ENCODE measurements around the gene SFTPD.
"Not testable (repeated sequence)": the region's sequence is repeated elsewhere in the genome, so short reads cannot be mapped to it uniquely, and the experiment has no call there.

The SFTPD gene

DNA sequence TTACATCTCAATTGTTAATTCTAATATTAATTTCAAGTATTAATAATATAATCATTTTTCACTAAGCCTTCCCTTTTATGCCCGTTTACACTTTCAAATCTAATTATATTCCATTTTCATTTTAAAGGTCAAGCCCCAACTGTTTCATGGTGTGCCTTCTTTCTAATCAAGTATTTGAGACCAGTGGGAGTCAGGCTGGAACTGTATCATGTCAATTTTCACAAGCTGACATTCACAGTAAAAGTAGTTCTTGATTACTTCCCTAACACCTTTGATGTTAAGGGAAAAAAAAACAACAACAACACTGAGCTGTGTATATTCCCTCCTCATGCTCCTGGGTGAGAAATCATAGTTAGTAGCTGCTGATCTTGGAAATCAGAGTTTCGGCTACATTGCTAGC, 38.1 kb downstream of the SFTPD start:
- no peaks in the 10 kb centered on the region for H3K36me3 ChIP-seq (ENCODE audit: control insufficient read depth, insufficient read depth, low read length)
- H3K9ac ChIP-seq (ENCODE audit: low read depth, low read length): no peak overlapping the region
- no peak overlapping the region for H3K4me3 ChIP-seq (ENCODE audit: low read depth, low read length)
- no peaks in the 10 kb centered on the region for H3K9me3 ChIP-seq (ENCODE audit: control insufficient read depth, insufficient read depth, low read length)
- H3K4me1 ChIP-seq (ENCODE audit: control insufficient read depth, insufficient read depth, low read length): no peaks in the 10 kb centered on the region
- peaks cover 4% of the 10 kb centered on the region for H3K27me3 ChIP-seq (ENCODE audit: control insufficient read depth, insufficient read depth, low read length)

DNA sequence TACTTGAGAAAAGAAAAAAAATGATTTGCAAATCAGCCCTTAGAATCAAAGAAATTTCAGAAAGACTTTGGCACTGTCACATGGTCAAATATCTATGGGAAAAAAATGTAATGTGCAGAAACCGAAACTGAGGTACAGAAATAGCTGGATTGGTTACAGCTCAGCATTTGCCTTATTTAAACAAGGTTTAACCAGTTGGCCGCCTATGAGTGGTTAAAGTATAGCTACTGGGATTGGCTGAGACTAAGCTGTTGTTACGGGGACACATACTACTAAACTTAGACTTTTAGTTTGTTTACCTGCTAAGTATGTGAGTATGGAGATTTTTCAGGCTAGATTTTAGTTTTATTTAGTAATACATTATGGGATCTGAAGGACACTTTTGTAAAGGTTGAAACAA, 38.6 kb downstream of the SFTPD start:
- Histone ChIP-seq H3K9me3 (ENCODE audit: control insufficient read depth, insufficient read depth, low read length) (no peaks in the 10 kb centered on the region), H3K27me3 (ENCODE audit: control insufficient read depth, insufficient read depth, low read length) (peaks cover 8% of the 10 kb centered on the region), H3K9ac (ENCODE audit: low read depth, low read length) (no peak overlapping the region), H3K36me3 (ENCODE audit: control insufficient read depth, insufficient read depth, low read length) (no peaks in the 10 kb centered on the region), H3K4me3 (ENCODE audit: low read depth, low read length) (no peak overlapping the region), H3K4me1 (ENCODE audit: control insufficient read depth, insufficient read depth, low read length) (no peaks in the 10 kb centered on the region)

DNA sequence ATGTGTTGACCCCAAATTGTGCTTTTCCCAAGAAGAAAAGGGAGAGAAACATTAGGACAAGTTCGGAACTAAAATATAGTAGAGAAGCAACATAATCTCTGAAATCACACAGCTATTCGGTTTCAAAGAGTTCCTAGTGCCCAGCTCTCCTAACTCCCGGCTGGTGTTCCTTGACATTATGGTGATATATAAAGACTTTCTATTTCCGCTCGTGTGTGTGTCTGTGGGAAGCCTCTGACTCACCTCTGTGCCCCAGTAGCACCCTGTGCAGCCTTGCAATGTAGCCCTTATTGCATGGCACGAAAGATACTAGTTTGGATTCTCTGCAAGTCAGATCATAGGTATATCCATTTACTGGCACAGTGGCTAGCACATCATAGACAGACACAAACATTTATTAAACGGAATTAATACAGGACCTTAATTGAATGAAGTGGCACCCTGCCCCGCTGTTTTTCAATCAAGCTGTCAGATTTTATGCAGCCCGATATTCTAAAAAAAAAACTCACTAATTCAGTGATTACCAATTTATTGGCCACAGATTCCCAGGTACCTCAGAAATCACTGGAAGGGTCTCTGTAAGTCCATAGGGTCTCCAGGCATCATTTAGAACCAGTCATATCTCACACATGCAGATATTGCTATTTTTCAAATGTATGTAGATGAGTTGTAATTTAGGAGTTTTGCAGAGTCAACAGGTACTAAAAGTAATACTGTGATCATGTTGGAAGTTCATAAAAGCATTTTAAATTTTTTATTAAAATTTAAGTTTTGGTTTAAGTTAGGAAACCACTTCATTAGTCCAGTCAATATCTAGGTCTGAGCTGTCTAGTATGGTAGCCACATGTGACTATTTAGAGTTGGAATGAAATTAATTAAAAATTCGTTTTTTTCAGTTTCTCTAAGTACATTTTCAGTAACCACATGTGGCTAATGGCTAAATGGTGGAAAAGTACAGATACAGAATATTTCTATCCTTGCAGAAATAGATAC, 43.3 kb downstream of the SFTPD start:
- no peaks in the 10 kb centered on the region for H3K4me1 ChIP-seq (ENCODE audit: control insufficient read depth, insufficient read depth, low read length)
- H3K9me3 ChIP-seq (ENCODE audit: control insufficient read depth, insufficient read depth, low read length): no peaks in the 10 kb centered on the region
- no peaks in the 10 kb centered on the region for H3K36me3 ChIP-seq (ENCODE audit: control insufficient read depth, insufficient read depth, low read length)
- H3K4me3 ChIP-seq (ENCODE audit: low read depth, low read length): peak overlapping the region; percentile 72
- H3K27me3 ChIP-seq (ENCODE audit: control insufficient read depth, insufficient read depth, low read length): peaks cover 22% of the 10 kb centered on the region
- H3K9ac ChIP-seq (ENCODE audit: low read depth, low read length): peak overlapping the region; percentile 47

DNA sequence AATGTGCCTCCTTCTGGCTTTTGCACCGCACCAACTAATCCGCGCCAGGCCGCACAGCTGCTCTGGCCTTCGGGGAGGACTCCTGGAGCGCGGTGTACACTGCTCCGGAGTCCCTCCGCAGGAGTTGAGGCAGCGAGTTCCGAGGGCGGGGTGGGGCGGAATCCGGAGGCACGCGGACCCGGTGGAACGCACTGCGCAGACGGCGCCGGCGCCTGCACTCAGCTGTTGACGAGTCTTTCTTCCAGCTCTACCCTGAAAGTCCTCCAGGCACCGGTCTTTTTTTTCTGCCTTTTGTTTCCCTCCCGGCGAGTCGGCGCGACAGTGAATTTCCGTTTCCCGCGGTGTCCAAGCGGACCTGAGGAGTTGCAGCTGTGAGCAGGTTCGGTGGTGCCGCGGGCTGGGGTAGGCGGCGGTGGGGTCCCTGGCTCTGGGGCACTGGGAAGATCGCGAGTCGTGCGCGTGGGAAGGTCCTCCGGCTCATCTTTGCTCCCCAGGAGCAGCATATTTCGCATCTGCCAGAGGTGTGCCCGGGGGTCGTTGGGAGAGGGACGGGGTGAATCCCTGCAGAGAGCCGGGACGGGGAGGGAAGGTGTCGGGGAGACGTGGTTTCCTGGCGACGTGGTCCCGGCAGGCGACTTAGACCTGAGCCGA, 44.1 kb downstream of the SFTPD start:
- H3K27me3 ChIP-seq (ENCODE audit: control insufficient read depth, insufficient read depth, low read length): peaks cover 22% of the 10 kb centered on the region
- H3K9ac ChIP-seq (ENCODE audit: low read depth, low read length): peak overlapping the region; percentile 47
- no peaks in the 10 kb centered on the region for H3K9me3 ChIP-seq (ENCODE audit: control insufficient read depth, insufficient read depth, low read length)
- no peaks in the 10 kb centered on the region for H3K4me1 ChIP-seq (ENCODE audit: control insufficient read depth, insufficient read depth, low read length)
- peak overlapping the region; percentile 72 for H3K4me3 ChIP-seq (ENCODE audit: low read depth, low read length)
- no peaks in the 10 kb centered on the region for H3K36me3 ChIP-seq (ENCODE audit: control insufficient read depth, insufficient read depth, low read length)

DNA sequence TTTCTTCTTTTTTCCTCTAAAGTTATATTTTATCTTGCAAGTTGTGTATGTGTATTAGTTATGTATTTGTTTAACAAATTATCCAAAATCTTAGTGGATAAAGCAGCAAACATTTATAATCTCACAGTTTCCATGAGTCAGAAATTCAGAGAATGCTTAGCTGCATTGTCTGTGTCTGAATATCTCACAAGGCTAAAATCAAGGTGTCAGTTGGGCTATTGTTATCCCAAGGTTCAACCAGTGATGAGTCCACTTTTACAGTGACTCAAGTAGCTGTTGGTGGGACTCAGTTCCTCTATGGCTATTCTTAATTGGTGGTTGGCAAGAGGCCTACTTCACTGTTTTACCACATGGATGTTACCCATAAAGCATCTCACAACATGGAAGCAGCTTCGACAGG, 47.3 kb downstream of the SFTPD start:
- not testable (repeated sequence) for H3K9ac ChIP-seq (ENCODE audit: low read depth, low read length); H3K36me3 ChIP-seq (ENCODE audit: control insufficient read depth, insufficient read depth, low read length); H3K4me3 ChIP-seq (ENCODE audit: low read depth, low read length); H3K4me1 ChIP-seq (ENCODE audit: control insufficient read depth, insufficient read depth, low read length); H3K9me3 ChIP-seq (ENCODE audit: control insufficient read depth, insufficient read depth, low read length)
- peaks cover 22% of the 10 kb centered on the region for H3K27me3 ChIP-seq (ENCODE audit: control insufficient read depth, insufficient read depth, low read length)

DNA sequence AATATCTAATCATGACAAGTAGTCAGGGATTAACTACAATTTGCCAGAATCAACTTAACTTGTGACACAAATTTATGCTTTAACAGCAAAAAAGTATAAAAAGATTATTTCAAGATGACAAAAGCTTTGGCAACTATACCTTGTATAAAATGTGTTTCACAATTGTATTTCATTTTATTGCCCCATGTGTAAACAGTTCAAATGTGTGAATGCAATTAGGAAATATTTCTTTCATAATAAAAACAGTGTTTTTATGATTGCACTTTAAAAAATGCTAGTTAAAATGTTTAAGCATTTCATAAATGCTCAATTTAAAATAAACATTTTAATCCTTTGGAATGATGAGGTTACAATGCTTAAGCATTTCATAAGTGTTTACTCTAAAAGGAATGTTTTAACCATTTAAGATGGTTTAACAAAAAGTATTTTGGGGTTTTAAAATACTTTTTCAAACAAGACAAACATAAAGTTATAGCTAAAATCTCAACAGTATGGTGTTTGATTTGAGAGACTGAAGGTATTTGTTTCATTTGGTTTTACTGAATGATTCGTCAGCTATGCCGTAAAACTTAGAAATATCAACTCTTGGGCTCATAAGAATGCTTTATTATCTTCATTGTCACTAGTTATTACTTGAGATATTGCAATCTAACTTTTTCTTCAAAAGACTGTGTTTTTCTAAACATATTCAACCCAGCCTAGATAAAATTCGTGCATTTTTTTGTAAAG, 50.1 kb downstream of the SFTPD start:
- Histone ChIP-seq H3K9me3 (ENCODE audit: control insufficient read depth, insufficient read depth, low read length) (no peaks in the 10 kb centered on the region), H3K9ac (ENCODE audit: low read depth, low read length) (no peak overlapping the region), H3K36me3 (ENCODE audit: control insufficient read depth, insufficient read depth, low read length) (no peaks in the 10 kb centered on the region), H3K4me1 (ENCODE audit: control insufficient read depth, insufficient read depth, low read length) (no peaks in the 10 kb centered on the region), H3K27me3 (ENCODE audit: control insufficient read depth, insufficient read depth, low read length) (peaks cover 6% of the 10 kb centered on the region), H3K4me3 (ENCODE audit: low read depth, low read length) (no peak overlapping the region)

DNA sequence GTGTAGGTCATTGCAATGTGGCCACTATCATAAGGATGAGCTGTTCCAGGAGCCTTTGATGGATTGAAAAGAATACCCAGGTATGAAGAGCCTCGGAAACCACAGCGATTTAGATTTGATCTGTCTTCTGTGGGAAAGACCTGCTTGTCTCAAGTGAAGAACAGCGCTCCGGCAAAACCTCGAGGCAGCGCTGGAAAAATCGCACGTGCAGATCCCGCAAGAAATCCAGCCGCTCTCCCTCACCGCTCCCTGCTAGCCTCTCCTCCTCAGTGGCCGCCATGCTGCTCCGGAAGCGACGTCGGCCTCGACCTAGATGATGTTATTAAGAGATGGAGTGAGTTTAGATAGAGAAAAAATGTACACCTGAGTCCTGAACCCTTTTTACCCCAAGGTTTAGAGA, 56.0 kb downstream of the SFTPD start:
- H3K9me3 ChIP-seq (ENCODE audit: control insufficient read depth, insufficient read depth, low read length); H3K27me3 ChIP-seq (ENCODE audit: control insufficient read depth, insufficient read depth, low read length); H3K9ac ChIP-seq (ENCODE audit: low read depth, low read length); H3K4me1 ChIP-seq (ENCODE audit: control insufficient read depth, insufficient read depth, low read length); H3K4me3 ChIP-seq (ENCODE audit: low read depth, low read length); H3K36me3 ChIP-seq (ENCODE audit: control insufficient read depth, insufficient read depth, low read length): not testable (repeated sequence)

DNA sequence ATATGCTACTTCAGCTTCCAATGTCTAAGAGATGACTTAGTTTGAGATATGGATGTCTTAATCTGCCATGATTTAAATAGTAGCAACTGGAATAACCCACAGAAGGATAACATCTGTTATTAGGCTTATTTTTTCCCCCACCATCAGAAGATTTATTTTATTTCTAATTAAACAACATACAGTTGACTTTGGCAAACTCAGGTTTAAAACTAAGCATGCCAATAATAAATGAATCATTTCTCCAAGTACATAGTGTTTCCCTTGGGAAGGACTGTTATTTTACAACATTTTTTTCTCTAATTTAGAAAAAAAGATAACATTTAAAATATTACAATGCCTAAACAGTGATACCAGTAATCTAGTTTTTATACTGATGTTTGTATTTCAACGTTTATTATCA, 58.4 kb downstream of the SFTPD start:
- Histone ChIP-seq H3K9ac (ENCODE audit: low read depth, low read length) (no peak overlapping the region), H3K4me3 (ENCODE audit: low read depth, low read length) (no peak overlapping the region), H3K9me3 (ENCODE audit: control insufficient read depth, insufficient read depth, low read length) (no peaks in the 10 kb centered on the region), H3K36me3 (ENCODE audit: control insufficient read depth, insufficient read depth, low read length) (no peaks in the 10 kb centered on the region), H3K27me3 (ENCODE audit: control insufficient read depth, insufficient read depth, low read length) (no peaks in the 10 kb centered on the region), H3K4me1 (ENCODE audit: control insufficient read depth, insufficient read depth, low read length) (no peaks in the 10 kb centered on the region)

DNA sequence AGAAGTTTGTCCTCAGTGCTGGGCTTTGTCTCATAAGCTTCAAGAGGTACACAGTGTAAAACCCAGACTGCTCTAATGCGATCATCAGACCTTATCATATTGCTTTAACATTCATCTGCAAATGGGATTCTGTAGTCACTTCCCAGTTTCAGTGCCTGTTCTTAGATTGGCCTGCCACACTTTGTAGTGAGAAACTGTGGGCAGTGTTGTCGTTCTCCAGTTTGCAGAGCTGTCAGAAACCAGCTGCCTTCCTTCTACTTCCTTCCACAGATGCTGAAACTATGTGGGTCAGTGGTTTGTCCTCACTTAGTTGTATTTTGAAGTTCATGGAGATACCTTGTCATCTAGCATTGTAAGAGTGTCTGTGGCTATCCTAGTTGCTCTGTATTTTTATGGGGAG, 59.9 kb downstream of the SFTPD start:
- not testable (repeated sequence) for H3K4me1 ChIP-seq (ENCODE audit: control insufficient read depth, insufficient read depth, low read length); H3K36me3 ChIP-seq (ENCODE audit: control insufficient read depth, insufficient read depth, low read length); H3K27me3 ChIP-seq (ENCODE audit: control insufficient read depth, insufficient read depth, low read length); H3K4me3 ChIP-seq (ENCODE audit: low read depth, low read length); H3K9ac ChIP-seq (ENCODE audit: low read depth, low read length); H3K9me3 ChIP-seq (ENCODE audit: control insufficient read depth, insufficient read depth, low read length)

Data from iPS-15b (cell line).